Mesenchymal stem cell (in vitro differentiated cells and primary cell): ENCODE results near the gene HESX1.

ENCODE experiments used
- DNase-seq: peaks from one replicate; pipeline ENCODE4 v3.0.0-alpha.2; 2013
- H2AFZ ChIP-seq: one replicate; pipeline ENCODE4 v1.6.1; 2013; ENCODE audit warnings: low read depth, mild to moderate bottlenecking, control low read depth, inconsistent platforms, low read length, moderate library complexity
- H2AK5ac ChIP-seq: 2 replicates; pipeline ENCODE4 v1.6.1; 2013; ENCODE audit warnings: low read length, moderate library complexity, mild to moderate bottlenecking, inconsistent platforms; ENCODE audit not compliant: severe bottlenecking
- H2BK120ac ChIP-seq: one replicate; pipeline ENCODE4 v1.6.1; 2013; ENCODE audit warnings: low read depth, mild to moderate bottlenecking, inconsistent platforms, low read length, moderate library complexity
- H2BK12ac ChIP-seq, 2 experiments: one replicate each; pipeline ENCODE4 v1.6.1; 2013; ENCODE audit warnings: inconsistent platforms in 2 of 2, low read length in 2 of 2, mild to moderate bottlenecking in 2 of 2, moderate library complexity in 2 of 2, control low read depth in 1 of 2
- H2BK15ac ChIP-seq: one replicate; pipeline ENCODE4 v1.6.1; 2013; ENCODE audit warnings: mild to moderate bottlenecking, low read depth, inconsistent platforms; ENCODE audit not compliant: poor library complexity, severe bottlenecking
- H2BK5ac ChIP-seq: 2 replicates; pipeline ENCODE4 v1.6.1; 2013; ENCODE audit warnings: low read depth, mild to moderate bottlenecking, low read length, control low read depth, inconsistent platforms; ENCODE audit not compliant: poor library complexity, severe bottlenecking
- H3K14ac ChIP-seq, 2 experiments: one replicate each; pipeline ENCODE4 v1.6.1; 2013; ENCODE audit warnings: inconsistent platforms in 2 of 2, low read length in 2 of 2, control low read depth in 1 of 2, mild to moderate bottlenecking in 1 of 2, moderate library complexity in 1 of 2
- H3K18ac ChIP-seq, 2 experiments: one replicate each; pipeline ENCODE4 v1.6.1; 2013; ENCODE audit warnings: inconsistent platforms in 2 of 2, low read length in 2 of 2, control low read depth in 1 of 2, low read depth in 1 of 2, mild to moderate bottlenecking in 1 of 2
- H3K23ac ChIP-seq, 2 experiments: one replicate each; pipeline ENCODE4 v1.6.1; 2013; ENCODE audit warnings: inconsistent platforms in 2 of 2, low read length in 2 of 2, mild to moderate bottlenecking in 2 of 2, moderate library complexity in 2 of 2, control low read depth in 1 of 2
- H3K27ac ChIP-seq: 2 replicates; pipeline ENCODE4 v1.5.1; 2013; ENCODE audit warnings: mild to moderate bottlenecking, moderate library complexity, low read length, control low read depth, inconsistent platforms; ENCODE audit not compliant: poor library complexity, severe bottlenecking
- H3K27me3 ChIP-seq, 2 experiments: 2 replicates each; pipeline versions ENCODE4 v1.6.1 to v1.7.0; 2013; ENCODE audit warnings: low read length in 2 of 2, mild to moderate bottlenecking in 2 of 2, moderate library complexity in 2 of 2, control low read depth in 1 of 2, inconsistent platforms in 1 of 2; ENCODE audit not compliant: control insufficient read depth in 1 of 2, insufficient read depth in 1 of 2
- H3K36me3 ChIP-seq, 2 experiments: 2 replicates each; pipeline versions ENCODE4 v1.6.1 to v1.7.0; 2013; ENCODE audit warnings: low read length in 2 of 2, control low read depth in 1 of 2, inconsistent platforms in 1 of 2, low read depth in 1 of 2, mild to moderate bottlenecking in 1 of 2; ENCODE audit not compliant: insufficient read depth in 2 of 2, control insufficient read depth in 1 of 2
- H3K4ac ChIP-seq, 2 experiments: one replicate each; pipeline ENCODE4 v1.6.1; 2013; ENCODE audit warnings: inconsistent platforms in 2 of 2, low read length in 2 of 2, mild to moderate bottlenecking in 2 of 2, moderate library complexity in 2 of 2, control low read depth in 1 of 2, low read depth in 1 of 2
- H3K4me1 ChIP-seq: 2 replicates; pipeline ENCODE4 v1.6.1; 2013; ENCODE audit warnings: low read depth, low read length, control low read depth; ENCODE audit not compliant: control insufficient read depth, insufficient read depth
- H3K4me2 ChIP-seq: 2 replicates; pipeline ENCODE4 v1.6.1; 2013; ENCODE audit warnings: low read length, mild to moderate bottlenecking, inconsistent platforms; ENCODE audit not compliant: poor library complexity, severe bottlenecking
- H3K4me3 ChIP-seq, 2 experiments: 2 replicates each; pipeline versions ENCODE4 v1.5.1 to v1.7.0; 2013; ENCODE audit warnings: low read length in 2 of 2, mild to moderate bottlenecking in 2 of 2, control low read depth in 1 of 2, low read depth in 1 of 2; ENCODE audit not compliant: insufficient read depth in 1 of 2
- H3K79me1 ChIP-seq: replicated peaks from 2 replicates; pipeline ENCODE4 v1.6.1; 2013; ENCODE audit warnings: mild to moderate bottlenecking, control low read depth, low read length, inconsistent platforms; ENCODE audit not compliant: poor library complexity, severe bottlenecking
- H3K9ac ChIP-seq: 2 replicates; pipeline ENCODE4 v1.7.0; 2013; ENCODE audit warnings: mild to moderate bottlenecking, low read length, moderate library complexity
- H3K9me3 ChIP-seq: 2 replicates; pipeline ENCODE4 v1.7.0; 2013; ENCODE audit warnings: mild to moderate bottlenecking, low read length; ENCODE audit not compliant: control insufficient read depth
- H4K8ac ChIP-seq: one replicate; pipeline ENCODE4 v1.6.1; 2013; ENCODE audit warnings: inconsistent platforms, mild to moderate bottlenecking, low read length, moderate library complexity
- H4K91ac ChIP-seq: one replicate; pipeline ENCODE4 v1.6.1; 2013; ENCODE audit warnings: mild to moderate bottlenecking, low read length, inconsistent platforms
- WGBS: methylation state at CpG from one replicate; pipeline ENCODE4 v1.1.7; 2013; ENCODE audit warnings: mixed read lengths; 5-methylcytosine and 5-hydroxymethylcytosine counted together

HESX1 gene

GRCh38 chr3:57160076-57160764 is 39.6 kb downstream of the HESX1 start:
- Histone ChIP-seq H3K14ac (no peak overlapping the region), H3K4me1 (peaks cover 12% of the 10 kb centered on the region), H2BK5ac (no peak overlapping the region), H3K36me3 (no peaks in the 10 kb centered on the region), H2BK120ac (no peak overlapping the region), H3K4me2 (no peak overlapping the region), H2BK15ac (peak overlapping the region; percentile 62), H3K4me3 (no peak overlapping the region), H3K23ac (no peak overlapping the region), H3K18ac (no peak overlapping the region), H3K4ac (no peak overlapping the region), H3K27me3 (peaks cover 0 to 30% of the 10 kb centered on the region in 2 experiments), H2AFZ (no peak overlapping the region), H3K79me1 (peaks cover 3% of the 10 kb centered on the region), H3K9ac (no peak overlapping the region), H2BK12ac (no peak overlapping the region), H2AK5ac (no peak overlapping the region), H4K8ac (no peak overlapping the region), H3K27ac (no peak overlapping the region), H3K9me3 (no peaks in the 10 kb centered on the region), H4K91ac (no peak overlapping the region)
- WGBS, result 82% methylated on average over 7 of the region's 8 CpGs
- DNase-seq, result no peak

- no peak overlapping the region for H3K23ac ChIP-seq
These were observed 40.7 kb downstream of the HESX1 start for GRCh38 chr3:57158813-57159738.

GRCh38 chr3:57158325-57158724 is 41.5 kb downstream of the HESX1 start:
- no peak overlapping the region for H2AK5ac ChIP-seq
- H2BK15ac ChIP-seq, result no peak overlapping the region
- no peak overlapping the region for H3K27ac ChIP-seq
- no peak overlapping the region for H2BK12ac ChIP-seq
- H3K9me3 ChIP-seq, result no peaks in the 10 kb centered on the region
- DNase-seq, result no peak
- no peak overlapping the region for H3K23ac ChIP-seq
- no peak overlapping the region for H3K4ac ChIP-seq
- H2AFZ ChIP-seq, result no peak overlapping the region
- H3K14ac ChIP-seq, result no peak overlapping the region
- H3K4me2 ChIP-seq, result no peak overlapping the region
- no peak overlapping the region for H3K4me3 ChIP-seq
- H4K91ac ChIP-seq, result no peak overlapping the region
- 53% methylated on average over 2 of the region's 3 CpGs for WGBS
- H2BK120ac ChIP-seq, result no peak overlapping the region
- no peak overlapping the region for H3K9ac ChIP-seq
- no peaks in the 10 kb centered on the region for H3K36me3 ChIP-seq
- peaks cover 0 to 20% of the 10 kb centered on the region in 2 experiments for H3K27me3 ChIP-seq
- no peak overlapping the region for H2BK5ac ChIP-seq
- peaks cover 4% of the 10 kb centered on the region for H3K4me1 ChIP-seq
- H3K79me1 ChIP-seq, result peaks cover 3% of the 10 kb centered on the region
- no peak overlapping the region for H3K18ac ChIP-seq
- no peak overlapping the region for H4K8ac ChIP-seq

More at GRCh38 chr3:57158813-57159738, 40.7 kb downstream of the HESX1 start:
- Histone ChIP-seq H3K4ac (no peak overlapping the region), H3K36me3 (no peaks in the 10 kb centered on the region), H2BK5ac (no peak overlapping the region), H3K79me1 (peaks cover 3% of the 10 kb centered on the region), H2AFZ (peak overlapping the region; percentile 36), H3K18ac (no peak overlapping the region), H2AK5ac (no peak overlapping the region), H3K27ac (no peak overlapping the region), H2BK12ac (peak overlapping the region in 1 of 2 experiments; percentile 23), H2BK120ac (no peak overlapping the region), H3K9ac (no peak overlapping the region), H3K9me3 (no peaks in the 10 kb centered on the region), H2BK15ac (no peak overlapping the region), H3K27me3 (peaks cover 0 to 24% of the 10 kb centered on the region in 2 experiments), H3K4me2 (no peak overlapping the region), H3K14ac (no peak overlapping the region), H3K4me1 (peaks cover 6% of the 10 kb centered on the region), H4K91ac (no peak overlapping the region), H3K4me3 (no peak overlapping the region), H4K8ac (no peak overlapping the region)
- peak; percentile 15 for DNase-seq
- 10% methylated on average over 8 of the region's 8 CpGs for WGBS

GRCh38 chr3:57157545-57157944 is 42.2 kb downstream of the HESX1 start:
- peak overlapping the region; percentile 31 for H2AFZ ChIP-seq
- no peak overlapping the region for H2BK120ac ChIP-seq
- no peak overlapping the region for H4K91ac ChIP-seq
- H3K27me3 ChIP-seq, result peaks cover 0 to 12% of the 10 kb centered on the region in 2 experiments
- WGBS, result 46% methylated on average over 7 of the region's 10 CpGs
- peak overlapping the region in 1 of 2 experiments; percentile 30 for H3K4me3 ChIP-seq
- H3K23ac ChIP-seq, result peak overlapping the region in 1 of 2 experiments; percentile 89
- peak overlapping the region in 1 of 2 experiments; percentile 6 for H3K4ac ChIP-seq
- no peak overlapping the region for H2BK12ac ChIP-seq
- no peak overlapping the region for H3K9ac ChIP-seq
- H3K79me1 ChIP-seq, result peaks cover 3% of the 10 kb centered on the region
- H3K18ac ChIP-seq, result peak overlapping the region in 1 of 2 experiments; percentile 48
- H4K8ac ChIP-seq, result no peak overlapping the region
- no peaks in the 10 kb centered on the region for H3K36me3 ChIP-seq
- H2AK5ac ChIP-seq, result no peak overlapping the region
- no peaks in the 10 kb centered on the region for H3K9me3 ChIP-seq
- H2BK15ac ChIP-seq, result no peak overlapping the region
- no peak overlapping the region for H3K27ac ChIP-seq
- peaks cover 4% of the 10 kb centered on the region for H3K4me1 ChIP-seq
- peak overlapping the region in 1 of 2 experiments; percentile 75 for H3K14ac ChIP-seq
- no peak for DNase-seq
- no peak overlapping the region for H3K4me2 ChIP-seq
- H2BK5ac ChIP-seq, result no peak overlapping the region
